GM03348 (cell line): ENCODE data around the gene SNX24.
"Not testable (repeated sequence)": the region's sequence is repeated elsewhere in the genome, so short reads cannot be mapped to it uniquely, and the experiment has no call there.

Source experiments
- DNase-seq: peaks from one replicate; pipeline ENCODE4 v3.0.0; 2012; ENCODE audit warnings: low spot score

Gene SNX24

GRCh38 chr5:122967085-122967484 lies 121.7 kb downstream of the SNX24 start:
- no peak for DNase-seq

DNA sequence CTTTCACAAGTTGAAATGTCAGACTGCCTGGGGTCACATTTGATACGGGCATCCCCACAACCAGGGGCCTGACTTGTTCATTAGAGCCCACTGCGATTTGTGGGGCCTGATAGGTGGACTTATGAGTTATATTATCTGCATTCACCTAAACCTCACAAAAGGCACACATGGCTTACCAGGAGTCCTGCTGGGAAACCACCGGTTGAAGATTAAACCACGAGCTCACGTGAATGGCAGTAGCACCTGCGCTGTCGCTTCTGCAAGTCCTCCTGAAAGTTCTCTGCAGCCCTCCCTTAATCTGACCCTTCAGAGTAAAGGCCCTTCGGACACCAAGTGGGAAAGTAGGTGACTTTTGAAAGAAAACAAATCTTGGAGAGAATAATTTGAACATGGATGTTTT lies 122.2 kb downstream of the SNX24 start:
- DNase-seq, result no peak

GRCh38 chr5:122968056-122968455 lies 122.6 kb downstream of the SNX24 start:
- not testable (repeated sequence) for DNase-seq

DNA sequence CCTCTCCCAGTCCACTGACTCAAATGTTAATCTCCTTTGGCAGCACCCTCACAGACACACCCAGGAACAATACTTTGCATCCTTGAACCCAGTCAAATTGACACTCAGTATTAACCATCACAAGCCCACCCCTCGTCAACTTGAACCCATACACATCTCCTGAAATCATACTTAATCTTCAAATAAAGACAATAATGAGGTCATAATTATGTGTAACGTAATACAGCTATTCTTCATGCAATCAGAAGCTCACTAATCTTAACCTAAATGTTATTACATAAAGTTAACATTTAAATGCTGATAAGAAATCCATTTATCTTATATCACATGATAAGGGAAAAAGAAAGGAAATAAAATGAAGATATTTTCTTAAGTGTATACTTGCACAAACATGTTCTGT lies 125.9 kb downstream of the SNX24 start:
- no peak for DNase-seq

GRCh38 chr5:122972877-122973276 lies 127.5 kb downstream of the SNX24 start:
- DNase-seq, result no peak

DNA sequence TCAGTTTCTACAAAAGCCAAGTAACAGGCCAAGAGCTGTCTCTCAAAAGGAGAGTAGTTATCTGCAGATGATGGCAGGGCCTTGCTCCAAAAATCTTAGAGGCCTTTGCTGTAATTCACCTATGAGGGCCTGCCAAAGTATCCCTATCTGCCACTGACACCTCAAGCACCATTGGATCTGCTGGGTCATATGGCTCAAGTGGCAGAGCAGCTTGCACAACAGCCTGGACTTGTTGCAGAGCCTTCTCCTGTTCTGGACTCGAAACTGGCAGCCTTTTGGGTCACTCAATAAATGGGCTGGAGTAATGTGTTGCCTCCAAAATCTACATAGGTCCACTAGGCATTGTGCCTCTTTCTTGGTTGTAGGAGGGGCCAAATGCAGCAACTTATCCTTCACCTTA lies 128.3 kb downstream of the SNX24 start:
- DNase-seq, result not testable (repeated sequence)

DNA sequence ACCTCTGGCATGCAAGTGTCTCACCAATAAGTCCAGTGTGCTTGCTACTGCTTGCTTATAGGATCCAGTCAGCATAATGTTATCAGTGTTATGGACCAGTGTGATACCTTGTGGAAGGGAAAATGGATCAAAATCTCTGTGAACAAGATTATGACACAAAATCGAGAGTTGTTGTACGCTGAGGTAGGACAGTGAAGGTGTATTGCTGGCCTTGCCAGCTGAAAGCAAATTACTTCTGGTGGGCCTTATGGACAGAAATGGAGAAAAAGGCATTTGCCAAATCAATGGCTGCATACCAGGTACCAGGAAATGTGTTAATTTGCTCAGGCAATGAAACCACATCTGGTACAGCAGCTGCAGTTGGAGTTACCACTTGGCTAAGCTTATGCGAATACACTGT lies 128.8 kb downstream of the SNX24 start:
- not testable (repeated sequence) for DNase-seq

- no peak for DNase-seq
Measured at GRCh38 chr5:122977319-122977718, 131.9 kb downstream of the SNX24 start.

DNA sequence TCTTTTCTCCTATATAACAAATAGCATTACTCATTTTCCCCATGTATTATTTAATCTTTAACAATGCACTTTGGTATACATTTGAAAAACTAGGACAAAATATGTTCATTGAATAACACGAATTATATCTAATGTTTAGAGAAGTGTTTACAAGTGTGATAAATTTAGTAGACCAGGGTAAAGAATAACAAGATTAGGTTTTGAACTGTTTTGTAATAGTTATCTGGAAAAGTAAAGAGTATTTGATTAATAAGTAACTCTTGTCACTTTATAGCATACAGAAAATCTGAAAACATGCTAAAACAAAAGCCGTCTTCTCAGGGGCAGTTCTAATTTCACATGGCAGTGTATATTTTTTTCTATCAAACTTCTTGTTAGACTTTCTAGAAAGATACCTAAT lies 132.7 kb downstream of the SNX24 start:
- DNase-seq, result no peak

DNA sequence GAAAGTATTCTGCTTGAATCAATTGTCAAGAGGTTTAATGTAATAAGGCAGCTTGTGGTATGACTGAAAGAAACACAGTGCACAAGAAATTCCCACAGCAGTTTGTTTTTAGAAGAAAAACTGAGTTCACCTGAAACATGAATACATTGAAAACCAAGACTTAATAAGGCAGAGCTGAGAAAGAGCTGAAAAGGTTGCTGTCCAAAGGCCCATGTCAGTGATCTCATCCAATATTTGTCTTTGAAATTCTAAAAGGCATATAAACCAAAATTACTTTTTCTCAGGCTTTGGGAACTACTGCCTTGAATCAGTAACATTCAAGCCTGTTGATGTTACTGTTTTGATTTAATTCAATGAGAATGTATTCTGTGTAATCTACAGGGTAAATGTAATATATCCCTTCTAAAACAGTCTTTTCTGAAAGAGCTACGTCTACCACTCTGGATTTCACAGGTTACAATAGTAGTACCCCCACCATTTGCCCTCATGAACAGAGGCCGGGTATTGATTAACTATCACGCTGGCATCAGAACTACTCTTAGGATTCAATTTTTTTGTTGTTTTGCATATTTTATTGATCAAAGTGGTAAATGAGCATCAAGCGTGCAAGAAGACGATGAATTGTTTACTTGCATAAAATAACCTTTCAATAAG lies 133.4 kb downstream of the SNX24 start:
- DNase-seq, result no peak

- no peak for DNase-seq
Measured at GRCh38 chr5:122981846-122982245, 136.4 kb downstream of the SNX24 start.

GRCh38 chr5:122982376-122982775 lies 137.0 kb downstream of the SNX24 start:
- DNase-seq, result no peak

- no peak for DNase-seq
Measured at GRCh38 chr5:122984425-122984824, 139.0 kb downstream of the SNX24 start.

DNA sequence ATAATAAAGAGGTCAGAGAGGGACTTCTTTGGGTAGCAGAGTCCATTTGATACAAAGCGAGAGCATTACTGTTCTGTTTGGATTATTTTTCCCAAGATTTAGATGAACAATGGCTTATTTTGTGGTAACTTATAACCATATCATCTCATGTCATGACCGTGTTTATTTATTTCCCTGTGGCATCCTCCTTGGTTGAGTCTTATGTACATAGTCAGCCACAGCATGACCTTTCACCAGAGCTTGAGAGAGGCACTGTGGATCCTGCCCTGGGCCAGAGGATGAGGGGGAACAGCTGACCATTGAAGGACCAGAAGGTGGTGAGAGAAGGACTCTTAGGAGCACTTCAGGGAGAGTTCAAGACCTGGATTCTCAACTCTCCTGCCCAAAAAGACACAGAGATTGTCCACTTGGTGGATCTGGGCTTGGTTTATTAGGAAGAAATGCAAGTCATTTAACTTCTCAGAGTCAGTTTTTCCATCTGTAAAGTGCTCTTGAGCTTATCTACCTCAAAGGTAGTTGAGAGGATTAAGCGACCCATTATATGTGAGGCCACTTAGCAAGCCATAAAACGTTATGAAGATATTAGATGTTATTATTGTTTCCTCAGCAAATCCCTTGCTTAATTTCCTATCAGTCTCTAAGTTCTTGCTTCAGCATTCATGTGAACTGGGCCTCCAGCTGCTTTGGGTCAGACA lies 139.7 kb downstream of the SNX24 start:
- DNase-seq, result no peak

- no peak for DNase-seq
Measured at GRCh38 chr5:122985954-122986721, 140.7 kb downstream of the SNX24 start.

GRCh38 chr5:122996091-122996490 lies 150.7 kb downstream of the SNX24 start:
- no peak for DNase-seq

DNA sequence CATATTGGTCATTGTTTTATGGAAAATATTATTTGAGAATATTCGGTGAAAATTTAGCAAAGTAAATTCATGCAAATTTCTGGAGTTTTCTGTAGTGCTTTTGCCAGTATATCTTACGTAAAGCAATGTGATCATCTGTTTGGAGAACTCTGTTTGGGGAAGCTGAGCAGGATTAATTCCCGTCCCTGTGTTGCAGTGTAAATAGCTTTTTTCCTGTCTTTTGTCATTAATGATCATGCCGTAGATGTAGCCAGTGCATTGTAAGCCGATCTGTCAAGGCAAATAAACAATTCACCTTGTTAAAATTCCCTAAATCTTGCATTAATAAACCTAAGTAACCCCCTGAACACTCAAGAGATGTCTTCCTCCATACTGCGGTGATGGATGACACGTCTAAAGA lies 151.9 kb downstream of the SNX24 start:
- no peak for DNase-seq

DNA sequence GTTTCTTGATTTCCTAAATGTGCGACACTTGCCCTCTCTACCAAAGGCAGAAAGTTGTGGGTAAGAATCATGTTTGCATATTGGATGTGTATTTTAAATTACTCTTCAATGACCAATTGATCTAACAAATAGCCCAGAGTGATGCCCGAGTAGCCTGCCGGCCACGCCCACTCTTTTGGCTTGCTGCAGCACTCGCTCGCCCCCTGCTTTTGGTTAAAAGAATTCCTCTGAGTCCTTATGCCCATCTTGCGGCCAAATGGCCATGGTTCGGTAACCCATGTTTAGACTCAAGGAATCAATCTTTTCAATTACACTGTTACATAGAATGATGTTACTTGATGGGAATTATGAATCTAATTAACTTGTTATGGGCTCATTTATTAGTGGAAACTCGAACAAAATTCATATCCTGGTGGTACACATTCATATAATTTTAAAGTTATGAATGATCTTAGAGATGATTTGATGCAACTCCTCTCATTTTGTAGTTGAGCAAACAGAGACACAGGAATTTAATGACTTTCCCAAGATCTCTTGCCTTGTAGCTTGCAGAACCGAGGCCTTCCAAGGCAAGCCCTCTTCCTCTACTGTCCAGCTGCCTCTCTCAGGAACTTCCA lies 154.6 kb downstream of the SNX24 start:
- DNase-seq, result no peak

DNA sequence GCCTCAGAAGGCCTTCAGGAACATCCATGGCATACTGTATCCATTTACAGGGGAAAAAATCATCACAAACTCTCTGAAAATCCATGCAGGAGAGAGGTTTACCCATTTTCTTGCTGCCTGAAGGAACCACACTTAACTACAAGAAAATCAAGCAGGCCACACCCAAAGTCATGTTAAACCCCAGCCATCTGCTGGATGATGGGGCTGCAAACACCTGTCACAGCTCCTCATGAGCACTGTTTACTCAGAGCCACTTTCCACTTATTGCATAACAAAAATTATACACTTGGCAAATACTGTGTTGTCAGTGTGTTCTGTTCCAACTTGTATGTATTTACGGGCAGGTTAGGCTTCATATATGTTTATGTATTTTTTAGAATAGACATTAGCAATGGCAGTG lies 155.3 kb downstream of the SNX24 start:
- no peak for DNase-seq

DNA sequence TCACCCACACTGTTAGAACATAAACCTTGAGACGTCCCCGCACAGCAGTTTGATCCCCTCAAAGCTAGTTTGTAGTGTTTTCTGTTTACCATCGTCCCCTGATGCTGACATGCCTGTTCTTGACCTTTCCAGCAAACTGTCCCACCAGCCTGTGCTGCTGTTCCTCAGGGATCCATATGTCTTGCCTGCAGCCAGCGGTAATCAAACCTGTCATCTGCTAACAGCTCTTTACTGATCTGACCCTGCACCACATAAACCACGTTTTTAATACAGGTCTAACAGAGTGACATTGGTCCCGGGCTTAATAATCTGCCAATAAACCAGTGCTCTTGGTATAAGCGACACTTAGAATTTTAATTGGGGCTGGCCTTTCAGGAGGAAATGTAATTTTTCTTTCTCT lies 156.4 kb downstream of the SNX24 start:
- DNase-seq, result no peak

- no peak for DNase-seq
Measured at GRCh38 chr5:123007182-123007581, 161.8 kb downstream of the SNX24 start.

DNA sequence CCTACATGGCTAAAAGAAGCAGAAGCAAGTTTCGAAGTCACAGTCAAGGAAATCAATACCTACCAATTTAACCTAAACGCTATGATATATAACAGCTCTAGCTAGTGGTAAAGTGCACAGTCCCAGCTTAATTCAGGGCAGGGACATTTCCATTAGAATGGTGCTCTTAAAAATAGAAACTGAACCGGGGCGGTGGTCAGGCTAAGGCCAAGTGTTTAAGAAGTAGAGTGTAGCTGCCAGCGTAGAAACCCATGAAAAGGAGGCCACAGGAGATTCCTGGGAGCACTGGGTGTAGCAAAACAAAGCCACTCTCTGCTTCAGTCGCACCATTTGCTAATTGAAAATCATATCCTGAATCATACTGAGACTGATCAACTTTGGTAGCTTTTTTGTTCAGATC lies 162.3 kb downstream of the SNX24 start:
- DNase-seq, result no peak

DNA sequence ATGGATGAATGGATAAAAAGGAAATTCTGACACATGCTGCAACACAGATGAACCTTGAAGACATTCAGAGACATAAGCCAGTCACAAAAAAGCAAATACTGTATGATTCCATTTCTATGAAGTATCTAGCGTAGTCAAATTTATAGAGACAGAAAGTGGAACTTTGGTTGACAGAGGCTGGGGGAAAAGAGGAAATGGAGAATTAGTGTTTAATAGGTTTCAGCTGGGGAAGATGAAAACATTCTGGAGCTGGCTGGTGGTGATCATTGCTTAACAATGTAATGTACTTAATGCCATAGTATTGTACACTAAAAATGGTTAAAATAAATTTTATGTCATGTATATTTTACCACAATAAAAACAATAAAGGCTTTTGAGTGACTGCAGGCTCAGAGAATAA lies 166.9 kb downstream of the SNX24 start:
- peak; percentile 21 for DNase-seq
